HG02642 (cell line): ENCODE results near the gene TBX2.

Experiments used
- ATAC-seq: cut with Tn5 transposase; IDR thresholded peaks from one replicate; pipeline ENCODE4 v1.9.1; 2021; ENCODE audit warnings: mild to moderate bottlenecking; ENCODE audit not compliant: unreplicated experiment, poor library complexity

TBX2 gene

DNA sequence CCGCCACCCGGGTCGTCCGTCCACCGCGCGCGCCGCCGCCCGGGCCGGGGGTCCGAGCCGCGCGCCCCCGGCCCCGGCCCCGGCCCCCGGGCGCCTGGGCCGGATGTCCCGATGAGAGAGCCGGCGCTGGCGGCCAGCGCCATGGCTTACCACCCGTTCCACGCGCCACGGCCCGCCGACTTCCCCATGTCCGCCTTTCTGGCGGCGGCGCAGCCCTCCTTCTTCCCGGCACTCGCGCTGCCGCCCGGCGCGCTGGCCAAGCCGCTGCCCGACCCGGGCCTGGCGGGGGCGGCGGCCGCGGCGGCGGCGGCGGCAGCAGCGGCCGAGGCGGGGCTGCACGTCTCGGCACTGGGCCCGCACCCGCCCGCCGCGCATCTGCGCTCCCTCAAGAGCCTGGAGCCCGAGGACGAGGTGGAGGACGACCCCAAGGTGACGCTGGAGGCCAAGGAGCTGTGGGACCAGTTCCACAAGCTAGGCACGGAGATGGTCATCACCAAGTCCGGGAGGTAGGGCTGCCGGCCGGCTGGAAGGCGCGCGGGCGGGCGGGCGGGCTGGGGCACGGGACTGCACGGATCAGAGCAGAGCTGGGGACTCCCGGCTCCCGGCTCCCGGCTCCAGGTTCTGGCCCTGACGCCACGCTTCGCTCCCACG, 548 bp downstream of the TBX2 start:
- ATAC-seq, result no peak

DNA sequence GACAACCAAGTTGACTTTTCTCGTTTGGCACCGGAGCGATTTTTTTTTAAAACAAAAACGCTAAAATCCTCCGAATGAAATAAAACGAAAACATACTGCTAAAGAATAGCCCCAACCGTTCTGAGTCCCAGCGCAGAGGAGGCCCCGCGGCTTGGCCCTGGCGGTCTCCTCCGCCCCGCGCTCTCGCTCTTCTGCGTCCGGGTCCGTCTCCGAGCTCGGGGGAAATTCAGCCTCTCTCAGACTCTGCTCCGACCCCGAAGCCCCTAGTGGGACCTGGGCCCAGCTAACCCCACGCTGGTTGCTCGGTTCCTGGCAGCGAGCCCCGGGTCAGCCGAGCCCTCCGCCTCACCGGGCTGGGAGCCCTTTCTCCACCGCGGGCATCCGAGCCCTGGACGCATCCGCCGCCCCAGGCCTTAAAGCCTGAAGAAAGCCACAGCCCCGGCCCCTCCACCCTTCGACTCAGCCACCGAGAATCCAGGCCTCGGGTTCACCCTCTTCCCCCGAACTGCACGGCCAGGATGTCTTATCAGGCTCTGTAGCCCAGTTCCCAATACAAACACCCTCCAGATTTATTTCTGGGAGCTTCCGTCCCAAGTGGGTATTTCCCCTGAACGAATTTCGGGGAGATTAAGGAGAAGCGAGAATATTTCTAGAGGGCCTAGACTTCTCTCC, 1.2 kb downstream of the TBX2 start:
- no peak for ATAC-seq

DNA sequence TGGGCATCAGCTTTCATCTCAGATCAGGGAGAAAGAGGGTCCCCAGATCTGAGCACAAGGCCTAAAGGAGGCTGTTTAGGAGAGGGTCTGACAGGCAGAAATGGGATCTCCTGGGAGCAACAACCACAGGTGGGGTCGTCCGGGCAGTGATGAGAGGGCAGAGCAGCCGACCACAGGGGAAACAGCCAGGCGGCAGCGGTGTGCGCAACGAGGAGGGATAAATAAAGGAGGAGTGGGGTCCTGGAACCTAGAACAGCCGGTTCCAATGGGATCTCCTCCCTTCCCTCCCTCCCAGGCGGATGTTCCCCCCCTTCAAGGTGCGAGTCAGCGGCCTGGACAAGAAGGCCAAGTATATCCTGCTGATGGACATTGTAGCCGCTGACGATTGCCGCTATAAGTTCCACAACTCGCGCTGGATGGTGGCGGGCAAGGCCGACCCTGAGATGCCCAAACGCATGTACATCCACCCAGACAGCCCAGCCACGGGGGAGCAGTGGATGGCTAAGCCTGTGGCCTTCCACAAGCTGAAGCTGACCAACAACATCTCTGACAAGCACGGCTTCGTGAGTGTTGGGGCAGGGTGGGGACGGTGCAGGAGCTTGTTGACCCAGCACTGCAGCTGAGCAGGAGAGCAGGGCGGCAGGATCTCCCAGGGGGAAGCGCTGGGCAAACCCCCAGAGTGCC, 1.9 kb downstream of the TBX2 start:
- no peak for ATAC-seq

DNA sequence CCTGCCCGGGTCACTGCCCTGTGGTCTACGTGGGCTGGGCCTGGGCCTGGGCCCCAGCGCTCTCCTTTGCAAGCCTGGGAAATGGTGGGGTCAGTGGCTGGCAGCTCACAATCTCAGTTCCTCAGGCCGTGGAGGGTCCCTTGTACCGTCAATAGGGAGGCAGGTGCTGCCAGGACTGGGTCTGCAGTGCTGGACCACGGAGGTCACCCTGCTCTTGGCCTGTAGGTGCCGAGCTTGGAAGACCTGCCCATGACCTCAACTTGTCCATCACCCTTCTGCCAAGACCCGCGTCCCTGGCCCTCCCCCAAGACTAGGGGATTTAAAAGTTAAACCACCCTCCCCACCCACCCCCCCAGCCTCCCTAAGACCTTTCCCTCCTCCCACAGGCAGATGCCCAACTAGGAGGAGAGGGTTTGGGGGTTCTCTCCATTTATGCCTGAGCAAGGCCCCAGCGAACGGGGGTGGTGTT, 2.5 kb downstream of the TBX2 start:
- no peak for ATAC-seq

GRCh38 chr17:61402978-61403800, 3.5 kb downstream of the TBX2 start:
- ATAC-seq, result no peak

GRCh38 chr17:61403801-61404662, 4.4 kb downstream of the TBX2 start:
- ATAC-seq, result no peak

DNA sequence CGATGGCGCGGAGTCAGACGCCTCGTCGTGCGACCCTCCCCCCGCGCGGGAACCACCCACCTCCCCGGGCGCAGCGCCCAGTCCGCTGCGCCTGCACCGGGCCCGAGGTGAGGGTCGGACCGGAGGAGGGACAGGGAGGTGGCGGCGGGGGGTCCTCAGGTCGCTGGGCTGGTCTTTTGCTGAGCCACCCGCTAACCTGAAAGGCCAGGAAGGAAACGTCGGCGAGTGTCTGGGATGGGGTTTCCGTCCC, 4.9 kb downstream of the TBX2 start:
- no peak for ATAC-seq

DNA sequence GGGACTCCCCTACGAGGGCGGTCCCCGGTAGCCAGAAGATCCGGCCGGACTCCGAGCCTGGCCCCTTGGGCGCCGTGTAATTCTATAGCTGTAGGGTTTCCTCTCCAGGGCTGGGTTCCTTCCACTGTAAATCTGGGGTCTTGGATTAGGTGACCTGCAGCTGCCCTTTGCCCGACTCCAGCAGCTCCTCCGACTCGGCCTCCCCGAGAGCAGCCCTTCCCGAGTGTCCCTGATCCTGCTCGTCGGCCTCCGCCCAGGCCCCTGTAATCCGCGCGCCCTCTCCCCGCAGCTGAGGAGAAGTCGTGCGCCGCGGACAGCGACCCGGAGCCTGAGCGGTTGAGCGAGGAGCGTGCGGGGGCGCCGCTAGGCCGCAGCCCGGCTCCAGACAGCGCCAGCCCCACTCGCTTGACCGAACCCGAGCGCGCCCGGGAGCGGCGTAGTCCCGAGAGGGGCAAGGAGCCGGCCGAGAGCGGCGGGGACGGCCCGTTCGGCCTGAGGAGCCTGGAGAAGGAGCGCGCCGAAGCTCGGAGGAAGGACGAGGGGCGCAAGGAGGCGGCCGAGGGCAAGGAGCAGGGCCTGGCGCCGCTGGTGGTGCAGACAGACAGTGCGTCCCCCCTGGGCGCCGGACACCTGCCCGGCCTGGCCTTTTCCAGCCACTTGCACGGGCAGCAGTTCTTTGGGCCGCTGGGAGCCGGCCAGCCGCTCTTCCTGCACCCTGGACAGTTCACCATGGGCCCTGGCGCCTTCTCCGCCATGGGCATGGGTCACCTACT, 5.5 kb downstream of the TBX2 start:
- no peak for ATAC-seq

- no peak for ATAC-seq
Measured at GRCh38 chr17:61405686-61406536, 6.3 kb downstream of the TBX2 start.

DNA sequence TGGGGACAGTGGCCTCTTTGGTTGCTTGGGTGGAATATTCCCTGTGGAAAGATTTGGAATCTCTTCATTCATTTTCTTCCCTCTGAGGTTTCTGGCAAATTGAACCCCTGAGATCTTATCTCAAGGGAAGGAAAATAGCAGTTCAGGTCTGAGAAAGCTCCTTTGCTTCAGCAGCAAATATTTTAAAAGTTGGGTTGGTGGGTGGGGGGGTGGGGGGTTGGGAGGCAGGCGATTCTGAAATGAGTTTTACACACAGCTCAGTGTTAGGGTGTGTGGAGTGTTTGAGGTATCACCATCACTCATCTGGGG, 6.8 kb downstream of the TBX2 start:
- ATAC-seq, result no peak

GRCh38 chr17:61406971-61407911, 7.6 kb downstream of the TBX2 start:
- ATAC-seq, result no peak

- no peak for ATAC-seq
Measured at GRCh38 chr17:61408151-61409041, 8.8 kb downstream of the TBX2 start.

DNA sequence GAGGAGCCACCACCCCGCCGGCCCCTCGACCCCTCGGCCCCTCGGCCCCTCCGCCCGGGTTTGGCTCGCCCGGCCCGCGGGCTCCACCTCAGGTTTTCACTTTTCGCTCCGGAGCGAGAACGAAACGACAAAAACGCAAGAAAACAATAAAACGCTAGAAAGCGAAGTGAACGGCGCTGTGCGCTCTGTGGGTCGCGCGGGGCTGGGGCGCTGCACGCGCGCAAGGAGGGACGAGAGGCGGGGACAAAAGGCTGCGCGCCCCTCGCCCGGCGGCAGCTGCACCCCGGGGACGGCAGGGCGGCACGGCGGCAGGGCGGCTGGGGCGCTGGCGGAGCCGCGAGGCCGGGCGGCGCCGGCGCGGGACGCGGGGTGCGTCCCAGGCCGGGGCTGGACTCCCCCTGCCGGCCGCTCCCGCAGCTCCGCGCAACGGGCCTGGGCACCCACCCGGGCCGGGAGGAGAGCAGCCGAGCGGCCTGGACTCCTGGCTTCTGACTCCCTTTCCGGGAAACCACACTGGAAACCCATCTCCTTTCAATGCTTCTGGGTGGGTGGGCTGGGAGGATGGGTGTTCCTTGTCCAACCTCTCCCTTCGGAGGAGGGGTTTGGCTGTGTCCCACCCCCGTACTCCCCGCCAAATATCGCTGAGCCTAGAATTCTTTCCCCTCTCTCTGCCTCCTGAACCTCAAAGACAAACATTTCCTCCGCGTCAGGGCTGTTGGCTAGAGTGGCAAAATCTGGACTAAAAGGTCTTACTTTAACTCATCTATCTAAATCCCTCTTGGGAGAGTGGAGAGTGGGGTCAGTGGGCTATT, 9.9 kb downstream of the TBX2 start:
- no peak for ATAC-seq

DNA sequence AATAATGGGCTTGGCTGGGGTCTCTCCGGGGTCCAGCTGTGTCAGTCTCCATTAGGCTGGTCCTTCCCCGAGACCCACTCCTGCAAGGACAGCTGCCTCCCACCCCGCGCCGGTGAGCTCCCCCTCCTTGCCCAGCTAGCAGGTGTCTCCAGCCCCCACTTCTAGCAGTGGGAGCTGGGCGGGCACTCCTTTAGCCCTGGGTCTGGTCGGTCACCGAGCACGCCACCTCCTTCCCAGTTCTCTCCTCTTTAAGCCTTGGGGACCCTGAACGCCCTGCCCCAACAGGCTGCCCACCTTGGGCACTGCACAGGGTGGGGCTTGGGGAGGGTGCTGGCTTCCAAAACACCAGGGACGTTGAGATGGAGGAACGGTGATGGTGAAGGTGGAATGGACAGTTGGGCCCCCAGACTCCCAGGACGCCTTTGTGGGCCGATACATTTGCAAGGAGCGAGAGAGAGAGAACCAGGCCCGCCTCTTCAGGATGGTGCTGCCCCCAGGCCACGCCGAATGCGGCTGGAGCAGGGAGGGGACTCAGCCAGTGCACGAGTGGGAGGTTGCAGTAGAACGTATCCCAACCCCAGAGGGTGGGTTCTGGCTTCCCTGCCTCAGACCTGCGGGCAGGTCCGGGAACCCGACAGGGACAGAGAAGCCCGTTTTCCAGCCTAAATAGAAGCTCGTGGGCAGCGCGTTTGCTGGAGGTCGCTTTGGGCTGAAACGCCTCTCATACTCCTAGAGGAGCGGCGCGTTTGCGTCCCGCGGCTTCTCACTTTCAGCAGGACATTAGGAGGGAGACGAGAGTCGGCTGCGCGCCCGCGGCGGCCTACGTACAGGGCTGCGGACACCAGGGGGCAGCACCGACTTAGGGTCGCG, 10.7 kb downstream of the TBX2 start:
- no peak for ATAC-seq

GRCh38 chr17:61411011-61411260, 11.3 kb downstream of the TBX2 start:
- no peak for ATAC-seq
